Ramos (cell line): ENCODE data around the gene RUSF1.
"Not testable (repeated sequence)": the region's sequence is repeated elsewhere in the genome, so short reads cannot be mapped to it uniquely, and the experiment has no call there.

Source experiments
- in situ Hi-C: fragments of 300-500 bp; cut with MboI; formaldehyde crosslinking; loops from one replicate; pipeline ENCODE4 v1.14.3; 2022; ENCODE audit warnings: low sequenced_read_pairs; ENCODE audit not compliant: unreplicated experiment

Gene RUSF1

GRCh38 chr16:31507929-31508705 lies at the start of gene RUSF1:
TSS of gene RUSF1 (minus strand) at chr16:31508391. CDS start at chr16:31508373, 18 bp downstream.
- in situ Hi-C loops: no loop called here

DNA sequence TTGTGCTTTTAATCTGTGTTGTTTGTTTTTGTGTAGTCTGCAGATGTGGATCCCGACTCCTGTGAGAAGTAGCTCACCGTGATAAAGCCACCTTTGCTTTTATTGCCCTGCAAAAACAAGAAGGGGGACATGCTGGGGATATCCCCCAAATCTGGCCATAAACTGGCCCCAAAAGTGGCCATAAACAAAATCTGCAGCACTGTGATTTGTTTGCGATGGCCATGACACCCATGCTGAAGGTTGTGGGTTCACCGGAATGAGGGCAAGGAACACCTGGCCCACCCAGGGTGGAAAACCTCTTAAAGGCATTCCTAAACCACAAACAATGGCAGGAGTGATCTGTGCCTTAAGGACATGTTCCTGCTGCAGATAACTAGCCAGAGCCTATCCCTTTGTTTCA lies 34.6 kb upstream of the RUSF1 start:
- in situ Hi-C loops: no loop called here

DNA sequence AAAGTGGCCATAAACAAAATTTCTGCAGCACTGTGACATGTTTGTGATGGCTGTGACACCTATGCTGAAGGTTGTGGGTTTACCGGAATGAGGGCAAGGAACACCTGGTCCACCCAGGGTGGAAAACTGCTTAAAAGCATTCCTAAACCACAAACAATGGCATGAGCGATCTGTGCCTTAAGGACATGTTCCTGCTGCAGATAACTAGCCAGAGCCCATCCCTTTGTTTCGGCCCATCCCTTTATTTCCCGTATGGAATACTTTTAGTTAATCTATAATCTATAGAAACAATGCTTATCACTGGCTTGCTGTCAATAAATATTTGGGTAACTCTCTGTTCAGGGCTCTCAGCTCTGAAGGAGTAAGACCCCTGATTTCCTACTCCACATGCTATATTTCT lies 31.6 kb upstream of the RUSF1 start:
- in situ Hi-C loops: not testable (repeated sequence)

DNA sequence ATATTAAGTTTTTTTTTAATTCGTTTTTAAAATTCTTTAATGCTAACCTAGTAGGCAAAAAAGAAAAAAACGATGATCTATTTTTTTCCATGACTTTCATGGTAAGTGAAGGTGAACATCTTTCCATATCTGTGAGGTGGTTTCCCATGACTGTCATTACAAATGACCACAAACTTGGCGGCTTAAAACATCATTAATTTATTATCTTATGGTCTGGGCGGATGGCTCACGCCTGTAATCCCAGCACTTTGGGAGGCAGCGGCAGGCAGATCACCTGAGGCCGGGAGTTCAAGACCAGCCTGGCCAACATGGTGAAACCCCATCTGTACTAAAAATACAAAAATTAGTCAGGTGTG lies 30.0 kb upstream of the RUSF1 start:
- in situ Hi-C loops: not testable (repeated sequence)

DNA sequence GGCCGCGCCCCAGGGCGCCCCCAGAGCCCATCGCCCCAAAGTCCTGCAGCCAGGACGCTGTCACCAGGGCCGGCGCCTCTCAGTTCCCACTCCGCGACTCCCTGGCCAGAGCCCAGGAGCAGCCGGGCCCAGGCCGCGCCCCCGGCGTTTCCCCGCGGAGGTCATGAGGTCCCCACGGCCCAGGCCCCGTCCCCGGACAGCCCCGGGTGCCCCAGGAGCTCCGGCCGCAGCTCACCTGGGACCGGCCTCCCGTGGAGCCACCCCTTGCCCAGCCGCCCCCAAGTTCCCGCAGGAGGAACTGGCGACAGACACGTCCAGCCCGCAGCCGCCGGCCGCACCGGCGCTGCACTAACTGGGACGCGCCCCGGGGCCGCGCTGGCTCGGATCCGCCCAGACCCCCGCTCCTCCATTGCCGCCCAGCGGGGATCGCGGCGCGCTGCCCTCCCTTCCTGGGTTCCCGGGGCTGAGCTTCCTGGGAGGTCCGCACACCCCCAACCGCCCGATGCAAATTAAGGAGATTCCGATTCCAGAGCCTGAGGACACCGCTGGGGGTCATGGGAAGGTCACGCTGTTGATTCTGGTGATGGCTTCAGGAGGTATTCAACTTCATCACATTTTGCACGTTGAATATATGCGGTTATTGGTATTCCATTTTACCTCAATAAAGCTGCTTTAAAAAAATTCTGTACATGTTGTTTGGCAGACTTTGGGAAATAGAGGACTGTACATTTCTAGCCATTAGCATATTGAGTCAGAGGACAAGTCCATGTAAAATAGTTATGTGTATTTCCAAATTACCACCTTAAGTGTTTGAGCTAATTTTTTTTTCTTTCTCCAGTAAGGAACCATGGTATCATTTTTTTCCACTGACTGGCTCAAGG lies 29.4 kb upstream of the RUSF1 start:
- in situ Hi-C loops: no loop called here

DNA sequence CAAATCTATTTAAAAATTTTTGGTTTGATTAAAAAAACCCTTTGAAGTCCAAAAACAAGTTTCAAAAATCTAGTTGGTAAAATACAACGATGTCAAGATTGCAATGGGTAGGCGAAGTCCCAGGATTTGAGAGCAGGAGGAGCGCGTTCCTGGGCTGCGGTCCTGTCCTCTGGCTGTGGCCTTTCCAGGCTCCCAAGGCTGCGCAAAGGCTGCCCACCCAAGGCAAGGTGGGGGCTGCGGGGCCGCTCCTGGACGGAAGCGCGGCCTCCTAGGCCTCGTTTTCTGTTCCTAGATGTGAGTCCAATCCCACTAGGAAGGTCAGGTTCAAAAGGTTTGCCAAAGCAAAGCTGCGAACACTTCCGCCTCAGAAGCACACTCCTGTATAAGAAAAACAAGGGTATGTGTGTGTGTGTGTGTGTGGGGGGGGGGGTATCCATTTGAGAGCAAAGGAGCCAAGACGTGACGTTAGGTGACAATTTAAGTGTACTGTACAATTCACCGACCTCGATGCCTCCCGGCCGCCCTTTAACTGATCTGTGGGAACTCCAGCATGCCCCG lies 28.7 kb upstream of the RUSF1 start:
- in situ Hi-C loops: no loop called here

- in situ Hi-C loops: no loop called here
Measured at GRCh38 chr16:31535737-31536136, 27.5 kb upstream of the RUSF1 start.

DNA sequence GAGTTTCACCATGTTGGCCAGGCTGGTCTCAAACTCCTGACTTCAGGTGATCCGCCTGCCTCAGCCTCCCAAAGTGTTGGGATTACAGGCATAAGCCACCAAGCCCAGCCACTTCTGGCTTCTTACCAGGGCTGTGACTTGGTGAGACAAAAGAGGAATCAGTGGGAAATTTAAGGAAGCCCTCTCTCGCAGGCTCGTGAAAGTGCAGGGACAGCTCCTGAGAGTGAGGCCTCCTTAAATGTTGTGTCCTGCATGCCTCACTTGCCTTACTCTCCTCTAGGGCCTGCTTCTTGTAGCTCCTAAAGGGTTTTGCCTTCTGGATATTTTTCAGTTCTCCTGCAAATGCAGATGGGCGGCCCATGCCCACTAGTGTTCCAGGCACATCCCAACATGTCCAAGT lies 24.7 kb upstream of the RUSF1 start:
- in situ Hi-C loops: no loop called here

DNA sequence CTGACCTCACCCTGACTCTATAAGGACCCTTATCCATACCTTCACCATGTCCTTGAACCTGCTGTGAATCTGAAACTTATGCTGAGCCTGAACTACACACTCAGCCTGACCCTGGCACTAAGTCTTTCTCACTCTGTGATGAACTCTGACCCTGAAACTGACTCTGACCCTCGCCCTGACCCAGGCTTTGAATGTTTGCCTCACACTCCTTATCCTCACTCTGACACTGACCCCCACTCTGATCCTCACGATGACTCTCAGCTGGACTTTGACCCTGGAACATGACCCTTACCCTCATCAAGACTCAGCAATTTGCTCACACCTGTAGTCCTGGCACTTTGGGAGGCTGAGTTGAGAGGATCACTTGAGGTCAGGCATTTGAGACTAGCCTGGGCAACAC lies 23.9 kb upstream of the RUSF1 start:
- in situ Hi-C loops: no loop called here

- in situ Hi-C loops: no loop called here
Measured at GRCh38 chr16:31531096-31531495, 22.9 kb upstream of the RUSF1 start.

DNA sequence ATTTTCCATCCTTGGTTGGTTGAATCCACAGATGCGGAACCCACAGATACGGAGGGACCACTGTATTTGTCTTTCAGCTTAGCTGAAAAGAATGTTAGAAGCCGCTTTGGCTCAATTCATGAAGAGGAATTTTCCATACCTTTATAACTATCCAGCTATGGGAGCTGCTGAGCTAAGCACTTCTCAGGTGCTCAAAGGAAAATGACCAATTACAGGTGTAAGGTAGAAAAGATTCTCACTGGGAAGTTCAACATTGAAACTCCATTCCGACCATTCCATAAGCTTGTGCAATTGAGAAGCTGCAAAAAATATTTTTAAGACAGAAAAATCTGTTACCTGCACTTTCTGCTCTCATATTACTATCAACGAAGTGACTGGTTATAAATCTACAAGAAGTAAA lies 22.2 kb upstream of the RUSF1 start:
- in situ Hi-C loops: no loop called here

DNA sequence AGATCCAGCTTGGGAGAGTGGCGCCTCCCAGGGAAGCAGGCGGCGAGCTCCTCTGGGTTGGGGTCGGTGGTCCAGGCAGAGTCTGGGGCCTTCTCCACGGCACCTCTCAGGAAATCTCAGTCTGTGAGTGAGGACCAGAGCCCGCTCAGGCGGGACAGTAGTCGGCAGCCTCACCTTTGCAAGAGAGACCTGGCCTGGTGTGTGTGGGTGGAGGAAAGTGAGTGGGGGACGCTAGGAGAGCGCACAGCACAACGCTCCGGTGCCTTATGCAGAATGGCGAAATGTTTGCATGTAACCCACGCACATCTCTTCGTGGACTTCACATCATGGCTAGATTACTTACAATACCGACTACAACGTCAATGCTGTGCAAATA lies 21.7 kb upstream of the RUSF1 start:
- in situ Hi-C loops: no loop called here

DNA sequence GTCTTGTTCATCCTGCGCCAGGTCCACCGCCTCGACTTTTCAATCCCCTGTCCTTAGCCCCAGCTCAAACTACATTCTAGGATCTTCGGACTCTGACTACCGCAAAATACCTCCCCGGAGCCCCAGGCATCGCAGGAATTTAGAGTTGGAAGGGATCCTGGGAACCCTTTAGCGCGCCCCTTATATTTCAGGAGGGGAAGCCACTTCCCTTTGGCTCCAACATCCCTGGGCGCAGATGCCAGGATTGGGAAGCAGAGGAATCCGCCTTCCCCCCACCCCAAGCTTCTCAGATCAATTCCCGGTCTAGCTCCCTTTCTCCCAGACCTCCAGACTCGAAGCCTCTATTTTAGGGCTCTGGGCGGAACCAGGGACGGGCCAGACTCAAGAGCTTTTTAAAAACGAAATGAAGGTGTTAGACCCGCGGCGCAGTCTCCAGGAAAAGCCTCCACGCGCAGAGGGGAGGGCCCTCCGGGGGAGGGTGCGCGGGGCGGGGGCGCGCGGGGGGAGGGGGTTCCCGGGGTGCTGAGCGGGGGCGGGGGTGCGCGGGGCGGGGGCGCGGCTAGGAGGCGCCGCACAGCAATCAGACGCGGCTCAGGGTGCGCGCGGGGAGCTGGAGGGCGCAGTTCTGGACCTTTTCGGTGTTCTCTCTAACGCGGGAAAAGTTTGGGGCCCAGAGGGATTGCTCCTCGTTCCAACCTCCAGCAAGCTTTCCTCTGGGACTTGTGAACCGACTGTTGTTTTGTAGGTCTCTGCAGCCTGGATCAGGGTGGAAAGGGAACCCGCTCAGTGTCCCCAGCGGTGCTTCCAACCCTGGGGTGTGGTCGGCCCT lies 21.1 kb upstream of the RUSF1 start:
- in situ Hi-C loops: no loop called here

DNA sequence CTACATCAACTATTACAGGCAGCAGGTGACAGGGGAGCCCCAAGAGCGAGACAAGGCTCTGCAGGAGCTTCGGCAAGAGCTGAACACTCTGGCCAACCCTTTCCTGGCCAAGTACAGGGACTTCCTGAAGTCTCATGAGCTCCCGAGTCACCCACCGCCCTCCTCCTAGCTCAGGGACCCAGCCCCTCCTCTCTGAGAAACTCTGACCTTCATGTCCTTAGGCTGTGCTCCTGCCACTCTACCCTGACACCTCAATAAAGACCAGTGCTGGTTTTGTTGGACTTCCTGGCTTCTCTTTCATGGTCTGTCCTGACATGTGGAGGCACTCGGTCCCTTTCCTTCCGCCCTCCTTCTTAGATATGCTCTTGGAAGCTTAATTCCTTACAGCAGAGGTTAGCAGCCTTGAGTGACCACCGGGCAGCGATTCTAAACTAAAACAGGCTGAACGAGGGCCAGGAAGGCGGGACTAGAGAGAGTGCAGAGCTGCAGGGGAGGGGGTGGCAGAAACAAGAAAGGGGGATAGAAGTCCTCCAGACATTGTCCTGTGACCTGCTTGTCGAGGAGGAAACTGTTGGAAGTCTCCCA lies 20.4 kb upstream of the RUSF1 start:
- in situ Hi-C loops: no loop called here

DNA sequence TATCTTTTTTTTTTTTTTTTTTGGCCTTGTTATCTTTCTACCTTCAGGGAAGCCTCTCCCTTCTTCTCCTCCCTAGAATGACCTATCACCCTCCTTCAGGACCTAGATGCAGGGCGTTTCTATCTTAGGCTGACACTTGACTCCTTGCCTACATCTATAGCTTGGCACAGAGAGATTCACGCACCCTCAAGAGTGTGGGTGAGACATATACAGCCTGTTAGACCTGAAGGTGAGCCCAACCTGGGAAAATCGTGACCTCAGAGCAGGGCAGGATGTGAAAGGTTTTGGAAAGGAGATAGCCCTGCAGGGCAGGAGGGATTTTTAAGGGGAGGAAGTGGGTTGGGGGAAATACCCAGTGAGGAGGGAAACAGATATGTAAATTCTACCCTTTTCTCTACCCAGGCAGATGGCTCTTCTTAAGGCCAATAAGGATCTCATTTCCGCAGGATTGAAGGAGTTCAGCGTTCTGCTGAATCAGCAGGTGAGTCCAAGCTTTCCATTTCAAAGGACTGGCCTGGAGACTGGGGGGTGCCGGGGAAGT lies 19.6 kb upstream of the RUSF1 start, which contains the start of gene AHSP:
Gene AHSP, plus strand, starts transcription at position 167 of the 541 bp plus-strand sequence. Its CDS starts 240 bp downstream, at position 407.
- in situ Hi-C loops: no loop called here

GRCh38 chr16:31525113-31525512 lies 16.9 kb upstream of the RUSF1 start:
- in situ Hi-C loops: no loop called here

GRCh38 chr16:31523768-31524167 lies 15.6 kb upstream of the RUSF1 start:
- in situ Hi-C loops: not testable (repeated sequence)

- in situ Hi-C loops: no loop called here
Measured at GRCh38 chr16:31522071-31522470, 13.9 kb upstream of the RUSF1 start.

GRCh38 chr16:31521368-31521767 lies 13.2 kb upstream of the RUSF1 start:
- in situ Hi-C loops: no loop called here
